SU-DHL-6 (cell line): ENCODE measurements around the gene KCTD3.

ENCODE experiments used
- H2AFZ ChIP-seq: fragments of 200-600 bp; sonication (generic); 2 replicates; pipeline ENCODE4 v1.6.1; 2014; ENCODE audit warnings: low read depth, mild to moderate bottlenecking, moderate library complexity, mixed read lengths, antibody characterized with exemption, low read length; ENCODE audit not compliant: severe bottlenecking
- H3F3A ChIP-seq: fragments of 200-600 bp; shearing (Covaris generic); 2 replicates; pipeline ENCODE4 v1.6.0; 2016; ENCODE audit warnings: antibody characterized with exemption, mild to moderate bottlenecking; ENCODE audit not compliant: insufficient read depth
- H3K27ac ChIP-seq: fragments of 200-600 bp; sonication (generic); 2 replicates; pipeline ENCODE4 v1.5.1; 2016; ENCODE audit warnings: low read depth, mild to moderate bottlenecking, low read length, moderate library complexity, mixed read lengths
- H3K27me3 ChIP-seq: fragments of 200-600 bp; sonication (generic), shearing (Covaris generic); 2 replicates; pipeline ENCODE4 v1.6.0; 2014; ENCODE audit warnings: mild to moderate bottlenecking, low read length
- H3K36me3 ChIP-seq: fragments of 200-600 bp; sonication (generic); 2 replicates; pipeline ENCODE4 v1.6.1; 2014; ENCODE audit warnings: mild to moderate bottlenecking, low read length, mixed read lengths
- H3K4me2 ChIP-seq: fragments of 300-600, 200-600 bp; shearing (Covaris generic), sonication (generic); 2 replicates; pipeline ENCODE4 v1.6.0; 2014; ENCODE audit warnings: low read length, low read depth, mild to moderate bottlenecking; ENCODE audit not compliant: poor library complexity, severe bottlenecking
- H3K4me3 ChIP-seq: fragments of 200-600 bp; sonication (generic); 2 replicates; pipeline ENCODE4 v1.5.1; 2014; ENCODE audit warnings: antibody characterized with exemption, low read length, mild to moderate bottlenecking, mixed read lengths; ENCODE audit not compliant: insufficient read depth, poor library complexity, severe bottlenecking
- H3K79me2 ChIP-seq: fragments of 200-600 bp; sonication (generic); 2 replicates; pipeline ENCODE4 v1.6.1; 2014; ENCODE audit warnings: mild to moderate bottlenecking, low read length, moderate library complexity; ENCODE audit not compliant: insufficient read depth
- H3K9ac ChIP-seq: fragments of 200-600 bp; sonication (generic); 2 replicates; pipeline ENCODE4 v1.7.0; 2014; ENCODE audit warnings: mild to moderate bottlenecking, low read length
- H3K9me2 ChIP-seq: fragments of 200-600 bp; sonication (generic); replicated peaks from 2 replicates; pipeline ENCODE4 v1.6.1; 2014; ENCODE audit warnings: low read length; ENCODE audit not compliant: insufficient read depth
- H3K9me3 ChIP-seq: fragments of 200-600 bp; sonication (generic); 2 replicates; pipeline ENCODE4 v1.6.1; 2014; ENCODE audit warnings: low read length, mixed read lengths; ENCODE audit not compliant: insufficient read depth
- H4K20me1 ChIP-seq: fragments of 200-600 bp; sonication (generic); 2 replicates; pipeline ENCODE4 v1.6.1; 2014; ENCODE audit warnings: low read depth, mild to moderate bottlenecking, antibody characterized with exemption, low read length, moderate library complexity, mixed read lengths
- EZH2phosphoT487 ChIP-seq: fragments of 200-600 bp; sonication (generic), shearing (Covaris generic); conservative IDR thresholded peaks from 2 replicates; pipeline ENCODE4 v1.6.1; 2018; ENCODE audit warnings: mild to moderate bottlenecking, antibody characterized with exemption, low read length, moderate library complexity, mixed read lengths
- TF ChIP-seq, protein P1 (sequence below): fragments of 200-600 bp; sonication (generic); IDR thresholded peaks from one replicate; pipeline ENCODE4 v1.5.1; 2017; ENCODE audit warnings: antibody characterized with exemption, mild to moderate bottlenecking, low read length, moderate library complexity; ENCODE audit not compliant: insufficient read depth, poor library complexity, severe bottlenecking

The KCTD3 gene

GRCh38 chr1:215595231-215595630, 28.1 kb downstream of the KCTD3 start:
- Histone ChIP-seq H3K9ac (no peak overlapping the region), H3K27ac (no peak overlapping the region), H3K4me2 (no peak overlapping the region), H3K9me2 (no peaks in the 10 kb centered on the region), H3K36me3 (no peaks in the 10 kb centered on the region), H3K4me3 (no peak overlapping the region), H3F3A (no peaks in the 10 kb centered on the region), H4K20me1 (no peaks in the 10 kb centered on the region), H3K79me2 (no peaks in the 10 kb centered on the region), H2AFZ (no peak overlapping the region), H3K27me3 (no peaks in the 10 kb centered on the region), H3K9me3 (no peaks in the 10 kb centered on the region)
- TF ChIP-seq, protein P1, sequence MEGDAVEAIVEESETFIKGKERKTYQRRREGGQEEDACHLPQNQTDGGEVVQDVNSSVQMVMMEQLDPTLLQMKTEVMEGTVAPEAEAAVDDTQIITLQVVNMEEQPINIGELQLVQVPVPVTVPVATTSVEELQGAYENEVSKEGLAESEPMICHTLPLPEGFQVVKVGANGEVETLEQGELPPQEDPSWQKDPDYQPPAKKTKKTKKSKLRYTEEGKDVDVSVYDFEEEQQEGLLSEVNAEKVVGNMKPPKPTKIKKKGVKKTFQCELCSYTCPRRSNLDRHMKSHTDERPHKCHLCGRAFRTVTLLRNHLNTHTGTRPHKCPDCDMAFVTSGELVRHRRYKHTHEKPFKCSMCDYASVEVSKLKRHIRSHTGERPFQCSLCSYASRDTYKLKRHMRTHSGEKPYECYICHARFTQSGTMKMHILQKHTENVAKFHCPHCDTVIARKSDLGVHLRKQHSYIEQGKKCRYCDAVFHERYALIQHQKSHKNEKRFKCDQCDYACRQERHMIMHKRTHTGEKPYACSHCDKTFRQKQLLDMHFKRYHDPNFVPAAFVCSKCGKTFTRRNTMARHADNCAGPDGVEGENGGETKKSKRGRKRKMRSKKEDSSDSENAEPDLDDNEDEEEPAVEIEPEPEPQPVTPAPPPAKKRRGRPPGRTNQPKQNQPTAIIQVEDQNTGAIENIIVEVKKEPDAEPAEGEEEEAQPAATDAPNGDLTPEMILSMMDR, result no peak
- no peak for TF ChIP-seq EZH2phosphoT487

DNA sequence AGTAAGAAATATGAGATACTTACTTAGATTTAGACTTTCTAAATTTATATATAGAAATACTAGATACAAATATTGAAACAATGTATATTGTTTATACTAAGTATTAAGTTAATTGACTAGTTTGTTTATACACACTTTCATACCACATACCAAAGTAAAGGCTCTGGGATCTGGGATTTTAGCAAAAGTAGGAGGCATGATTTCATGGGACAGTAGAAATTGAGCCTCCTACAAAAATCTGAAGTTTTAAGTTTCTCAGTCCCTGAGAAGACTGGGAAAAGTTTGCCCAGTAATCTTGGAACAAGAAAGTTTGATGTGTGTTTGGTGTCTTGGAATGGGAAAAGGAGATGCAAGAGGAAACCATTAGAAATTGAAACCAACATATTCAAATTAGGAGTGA, 30.9 kb downstream of the KCTD3 start:
- Histone ChIP-seq H3K4me2 (no peak overlapping the region), H3K4me3 (no peak overlapping the region), H3K27ac (no peak overlapping the region), H3K27me3 (no peaks in the 10 kb centered on the region), H3F3A (no peaks in the 10 kb centered on the region), H3K9me2 (no peaks in the 10 kb centered on the region), H3K9me3 (no peaks in the 10 kb centered on the region), H4K20me1 (no peaks in the 10 kb centered on the region), H3K79me2 (no peaks in the 10 kb centered on the region), H2AFZ (no peak overlapping the region), H3K36me3 (no peaks in the 10 kb centered on the region), H3K9ac (no peak overlapping the region)
- TF ChIP-seq, protein P1, result no peak
- TF ChIP-seq EZH2phosphoT487, result no peak

- Histone ChIP-seq H2AFZ (no peak overlapping the region), H3K36me3 (no peaks in the 10 kb centered on the region), H3K4me2 (no peak overlapping the region), H3K9me3 (no peaks in the 10 kb centered on the region), H3K27ac (no peak overlapping the region), H3K79me2 (no peaks in the 10 kb centered on the region), H3K27me3 (no peaks in the 10 kb centered on the region), H3K9ac (no peak overlapping the region), H3K9me2 (no peaks in the 10 kb centered on the region), H3F3A (no peaks in the 10 kb centered on the region), H4K20me1 (no peaks in the 10 kb centered on the region), H3K4me3 (no peak overlapping the region)
- TF ChIP-seq, protein P1, result no peak
- no peak for TF ChIP-seq EZH2phosphoT487
These were observed 32.4 kb downstream of the KCTD3 start for GRCh38 chr1:215599418-215600074.
